ENCODE data around the gene ST3GAL3. TPM values are rescaled to one million over a fixed set of nuclear protein-coding genes. Genes with fewer than 3 reads are reported as not detected.

ST3GAL3 gene
- total RNA-seq, 1 experiment from 2014 or later, result 8.3 TPM

DNA sequence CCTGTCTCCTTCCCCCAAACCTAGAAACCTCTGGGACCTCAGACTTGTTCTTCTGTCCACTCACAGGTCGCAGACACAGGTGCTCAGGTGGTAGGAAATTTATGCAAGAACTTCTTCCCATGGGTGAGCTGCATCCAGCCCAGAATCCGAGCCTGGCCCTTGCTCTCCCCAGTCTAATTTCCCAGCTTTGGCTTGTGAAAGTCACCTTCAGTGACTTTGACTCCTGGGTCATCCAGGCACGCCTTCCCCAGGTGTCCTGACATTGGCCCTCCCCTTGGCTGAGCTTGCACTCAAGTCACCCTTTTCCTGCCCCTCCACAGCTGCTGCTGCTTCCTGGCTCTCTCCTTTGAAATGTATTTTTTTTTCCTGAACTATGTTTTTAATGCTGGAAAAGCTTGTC is 246.0 kb downstream of the ST3GAL3 start:
- H3K23me2 ChIP-seq (ENCODE audit: insufficient read length, low read depth, low read length, poor library complexity, severe bottlenecking), result no peaks in the 10 kb centered on the region
- Mint-ChIP-seq H3K4me3 (no peak overlapping the region), H3K36me3 (ENCODE audit: insufficient read depth in 1 of 3, low read depth in 3 of 3) (peaks cover 0 to 23% (median 18%) of the 10 kb centered on the region in 3 experiments; a peak in 5 of 7 replicates), H3K27ac (peak overlapping the region in 2 of 3 experiments; percentile 21 to 60; a peak in 2 of 7 replicates), H3K27me3 (ENCODE audit: low read depth) (no peaks in the 10 kb centered on the region), H3K4me1 (peaks cover 6 to 10% of the 10 kb centered on the region in 2 experiments), H3K9me3 (no peaks in the 10 kb centered on the region)
- H3K27ac ChIP-seq (ENCODE audit: insufficient read length, low read depth, low read length), result no peak overlapping the region
- no peak overlapping the region for H3K18ac ChIP-seq (ENCODE audit: insufficient read length, low read depth, low read length)
- H3K79me1 ChIP-seq (ENCODE audit: insufficient read depth, low read depth, low read length, poor library complexity, severe bottlenecking), result no peaks in the 10 kb centered on the region
- no peak overlapping the region for H3K9ac ChIP-seq (ENCODE audit: extremely low read depth, insufficient read length, low read length)
- H3K79me2 ChIP-seq (ENCODE audit: insufficient read depth, low read length), result no peaks in the 10 kb centered on the region
- no peak overlapping the region for H3T11ph ChIP-seq (ENCODE audit: low read length)
- H3K14ac ChIP-seq (ENCODE audit: insufficient read depth, low read length), result no peak overlapping the region
- no peak overlapping the region for H2AK5ac ChIP-seq (ENCODE audit: insufficient read length, low read length)
- WGBS (ENCODE audit: extremely low coverage, insufficient read length, low lambda C conversion rate), result no CpG with 5 or more reads among the region's 3 CpGs
- no peak for DNase-seq
- no peak overlapping the region for H2BK20ac ChIP-seq (ENCODE audit: low read depth, low read length, poor library complexity, severe bottlenecking)
- no peak overlapping the region for H2BK5ac ChIP-seq (ENCODE audit: insufficient read length, low read length)
- H3K4ac ChIP-seq (ENCODE audit: low read depth, low read length), result no peak overlapping the region
- no peaks in the 10 kb centered on the region for H3K4me1 ChIP-seq (ENCODE audit: insufficient read depth, low read length)
- no peak overlapping the region for H3K56ac ChIP-seq (ENCODE audit: insufficient read length, low read depth, low read length)
- TF ChIP-seq CTCF (conservative IDR thresholded peaks at IDR 0.05), result no peak
- no peak overlapping the region for H4K5ac ChIP-seq (ENCODE audit: insufficient read length, low read depth, low read length)
- no peak overlapping the region for H2AFZ ChIP-seq (ENCODE audit: low read length)
- no peaks in the 10 kb centered on the region for H4K20me1 ChIP-seq (ENCODE audit: control insufficient read depth, insufficient read depth, insufficient read length)
- H3K4me2 ChIP-seq (ENCODE audit: insufficient read depth, insufficient read length, low read length), result no peak overlapping the region
- no peak overlapping the region for H2BK15ac ChIP-seq (ENCODE audit: low read depth, low read length)
- H3K23ac ChIP-seq (ENCODE audit: insufficient read length, low read depth, low read length), result no peak overlapping the region
- H4K91ac ChIP-seq (ENCODE audit: insufficient read length, low read depth, low read length), result no peak overlapping the region
- no peaks in the 10 kb centered on the region for H3K27me3 ChIP-seq (ENCODE audit: insufficient read depth, low read length)
- no peaks in the 10 kb centered on the region for H3K9me3 ChIP-seq (ENCODE audit: control insufficient read depth, low read depth, low read length)
- H2BK12ac ChIP-seq (ENCODE audit: insufficient read length, low read depth, low read length), result no peak overlapping the region
- H4K8ac ChIP-seq (replicated peaks; ENCODE audit: insufficient read length, low read depth, low read length), result no peak overlapping the region
- no peak overlapping the region for H2BK120ac ChIP-seq (ENCODE audit: low read depth, low read length, poor library complexity, severe bottlenecking)
